ENCODE results near the gene FZR1. TPM values are rescaled to one million over a fixed set of nuclear protein-coding genes. Genes with fewer than 3 reads are reported as not detected.

The FZR1 gene
- total RNA-seq, 1 experiment from 2014 or later = 51.4 TPM

DNA sequence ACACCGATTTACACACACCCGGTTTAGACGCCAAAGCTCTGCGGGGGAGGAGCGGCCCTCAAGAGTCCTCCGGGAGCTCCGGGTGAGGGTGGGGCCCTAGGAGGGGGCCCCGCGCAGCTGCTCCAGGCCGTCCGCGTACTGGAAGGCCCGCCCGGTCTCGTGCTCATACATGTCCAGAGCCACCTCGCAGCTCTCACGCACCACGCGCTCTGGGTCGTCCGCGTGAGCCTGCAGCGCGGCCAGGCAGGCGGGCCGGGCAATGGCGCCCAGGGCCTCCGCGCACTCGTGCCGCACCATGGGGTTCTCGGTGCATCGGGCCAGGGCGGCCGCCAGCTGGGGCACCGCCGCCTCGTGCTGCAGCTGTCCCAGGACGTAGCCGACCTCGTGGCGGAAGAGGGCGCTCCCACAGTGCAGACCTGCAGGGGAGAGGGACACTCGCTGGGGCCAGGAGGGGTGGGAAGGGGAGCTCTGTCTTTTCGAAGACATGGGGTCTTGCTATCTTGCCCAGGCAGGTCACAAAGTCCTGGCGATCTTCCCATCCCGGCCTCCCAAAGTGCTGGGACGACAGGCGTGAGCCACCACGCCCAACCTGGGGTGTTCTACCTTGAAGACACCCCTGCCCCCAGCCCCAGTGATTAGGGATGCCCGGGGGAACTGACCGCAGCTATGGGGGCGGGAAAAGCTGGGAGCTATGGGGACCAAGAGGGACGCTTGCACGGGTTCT lies 14.6 kb upstream of the FZR1 start:
- Histone ChIP-seq H4K91ac (ENCODE audit: insufficient read length, low read depth, low read length) (no peak overlapping the region), H3K4me2 (ENCODE audit: insufficient read depth, insufficient read length, low read length) (no peak overlapping the region), H3K14ac (ENCODE audit: insufficient read depth, low read length) (no peak overlapping the region), H3K23ac (ENCODE audit: insufficient read length, low read depth, low read length) (no peak overlapping the region), H3K79me2 (ENCODE audit: insufficient read depth, low read length) (no peaks in the 10 kb centered on the region), H3T11ph (ENCODE audit: low read length) (no peak overlapping the region), H3K4me1 (ENCODE audit: insufficient read depth, low read length) (no peaks in the 10 kb centered on the region), H2BK15ac (ENCODE audit: low read depth, low read length) (no peak overlapping the region), H4K8ac (replicated peaks; ENCODE audit: insufficient read length, low read depth, low read length) (no peak overlapping the region), H3K4ac (ENCODE audit: low read depth, low read length) (no peak overlapping the region), H3K79me1 (ENCODE audit: insufficient read depth, low read depth, low read length, poor library complexity, severe bottlenecking) (no peaks in the 10 kb centered on the region), H2BK5ac (ENCODE audit: insufficient read length, low read length) (no peak overlapping the region), H2BK20ac (ENCODE audit: low read depth, low read length, poor library complexity, severe bottlenecking) (no peak overlapping the region), H2AFZ (ENCODE audit: low read length) (no peak overlapping the region), H3K9me3 (ENCODE audit: control insufficient read depth, low read depth, low read length) (no peaks in the 10 kb centered on the region), H3K27ac (ENCODE audit: insufficient read length, low read depth, low read length) (no peak overlapping the region), H2BK12ac (ENCODE audit: insufficient read length, low read depth, low read length) (no peak overlapping the region), H3K18ac (ENCODE audit: insufficient read length, low read depth, low read length) (no peak overlapping the region), H3K9ac (ENCODE audit: extremely low read depth, insufficient read length, low read length) (no peak overlapping the region), H2AK5ac (ENCODE audit: insufficient read length, low read length) (no peak overlapping the region), H3K56ac (ENCODE audit: insufficient read length, low read depth, low read length) (no peak overlapping the region), H2BK120ac (ENCODE audit: low read depth, low read length, poor library complexity, severe bottlenecking) (no peak overlapping the region), H3K27me3 (ENCODE audit: insufficient read depth, low read length) (no peaks in the 10 kb centered on the region), H3K23me2 (ENCODE audit: insufficient read length, low read depth, low read length, poor library complexity, severe bottlenecking) (no peaks in the 10 kb centered on the region), H4K20me1 (ENCODE audit: control insufficient read depth, insufficient read depth, insufficient read length) (no peaks in the 10 kb centered on the region), H4K5ac (ENCODE audit: insufficient read length, low read depth, low read length) (no peak overlapping the region)
- no CpG with 5 or more reads among the region's 55 CpGs for WGBS (ENCODE audit: extremely low coverage, insufficient read length, low lambda C conversion rate)
- peaks cover 14 to 35% (median 29%) of the 10 kb centered on the region in 3 experiments; a peak in 6 of 7 replicates for H3K36me3 Mint-ChIP-seq (ENCODE audit: insufficient read depth in 1 of 3, low read depth in 3 of 3)
- no peak overlapping the region; a peak in 1 of 7 replicates for H3K27ac Mint-ChIP-seq
- TF ChIP-seq, protein P1, sequence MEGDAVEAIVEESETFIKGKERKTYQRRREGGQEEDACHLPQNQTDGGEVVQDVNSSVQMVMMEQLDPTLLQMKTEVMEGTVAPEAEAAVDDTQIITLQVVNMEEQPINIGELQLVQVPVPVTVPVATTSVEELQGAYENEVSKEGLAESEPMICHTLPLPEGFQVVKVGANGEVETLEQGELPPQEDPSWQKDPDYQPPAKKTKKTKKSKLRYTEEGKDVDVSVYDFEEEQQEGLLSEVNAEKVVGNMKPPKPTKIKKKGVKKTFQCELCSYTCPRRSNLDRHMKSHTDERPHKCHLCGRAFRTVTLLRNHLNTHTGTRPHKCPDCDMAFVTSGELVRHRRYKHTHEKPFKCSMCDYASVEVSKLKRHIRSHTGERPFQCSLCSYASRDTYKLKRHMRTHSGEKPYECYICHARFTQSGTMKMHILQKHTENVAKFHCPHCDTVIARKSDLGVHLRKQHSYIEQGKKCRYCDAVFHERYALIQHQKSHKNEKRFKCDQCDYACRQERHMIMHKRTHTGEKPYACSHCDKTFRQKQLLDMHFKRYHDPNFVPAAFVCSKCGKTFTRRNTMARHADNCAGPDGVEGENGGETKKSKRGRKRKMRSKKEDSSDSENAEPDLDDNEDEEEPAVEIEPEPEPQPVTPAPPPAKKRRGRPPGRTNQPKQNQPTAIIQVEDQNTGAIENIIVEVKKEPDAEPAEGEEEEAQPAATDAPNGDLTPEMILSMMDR (conservative IDR thresholded peaks at IDR 0.05) = no peak
- peaks cover 2% of the 10 kb centered on the region; the same call in 1 of the 2 replicates for H3K27me3 Mint-ChIP-seq (ENCODE audit: low read depth)
- H3K4me3 Mint-ChIP-seq = no peak overlapping the region
- no peaks in the 10 kb centered on the region for H3K4me1 Mint-ChIP-seq
- no peak for DNase-seq
- H3K9me3 Mint-ChIP-seq = no peaks in the 10 kb centered on the region

Data from H9 (cell line).